AG09309 (cell line): Measurements from ENCODE around the gene RABEPK.
"Not testable (repeated sequence)": the region's sequence is repeated elsewhere in the genome, so short reads cannot be mapped to it uniquely, and the experiment has no call there.

Experiments used
- DNase-seq: peaks from one replicate; pipeline ENCODE4 v3.0.0-alpha.2; 2010; ENCODE audit warnings: low read depth
- H3K4me3 ChIP-seq: 2 replicates; pipeline ENCODE4 v1.5.1; 2011; ENCODE audit warnings: mild to moderate bottlenecking, low read depth, low read length, moderate library complexity; ENCODE audit not compliant: control insufficient read depth
- TF ChIP-seq, protein P1 (sequence below): IDR thresholded peaks from 2 replicates; pipeline ENCODE4 v1.5.1; 2011; ENCODE audit warnings: mild to moderate bottlenecking, low read depth, low read length, inconsistent platforms; ENCODE audit not compliant: insufficient read depth, control insufficient read depth; ENCODE audit errors: missing control alignments

RABEPK gene, protein sequence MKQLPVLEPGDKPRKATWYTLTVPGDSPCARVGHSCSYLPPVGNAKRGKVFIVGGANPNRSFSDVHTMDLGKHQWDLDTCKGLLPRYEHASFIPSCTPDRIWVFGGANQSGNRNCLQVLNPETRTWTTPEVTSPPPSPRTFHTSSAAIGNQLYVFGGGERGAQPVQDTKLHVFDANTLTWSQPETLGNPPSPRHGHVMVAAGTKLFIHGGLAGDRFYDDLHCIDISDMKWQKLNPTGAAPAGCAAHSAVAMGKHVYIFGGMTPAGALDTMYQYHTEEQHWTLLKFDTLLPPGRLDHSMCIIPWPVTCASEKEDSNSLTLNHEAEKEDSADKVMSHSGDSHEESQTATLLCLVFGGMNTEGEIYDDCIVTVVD

DNA sequence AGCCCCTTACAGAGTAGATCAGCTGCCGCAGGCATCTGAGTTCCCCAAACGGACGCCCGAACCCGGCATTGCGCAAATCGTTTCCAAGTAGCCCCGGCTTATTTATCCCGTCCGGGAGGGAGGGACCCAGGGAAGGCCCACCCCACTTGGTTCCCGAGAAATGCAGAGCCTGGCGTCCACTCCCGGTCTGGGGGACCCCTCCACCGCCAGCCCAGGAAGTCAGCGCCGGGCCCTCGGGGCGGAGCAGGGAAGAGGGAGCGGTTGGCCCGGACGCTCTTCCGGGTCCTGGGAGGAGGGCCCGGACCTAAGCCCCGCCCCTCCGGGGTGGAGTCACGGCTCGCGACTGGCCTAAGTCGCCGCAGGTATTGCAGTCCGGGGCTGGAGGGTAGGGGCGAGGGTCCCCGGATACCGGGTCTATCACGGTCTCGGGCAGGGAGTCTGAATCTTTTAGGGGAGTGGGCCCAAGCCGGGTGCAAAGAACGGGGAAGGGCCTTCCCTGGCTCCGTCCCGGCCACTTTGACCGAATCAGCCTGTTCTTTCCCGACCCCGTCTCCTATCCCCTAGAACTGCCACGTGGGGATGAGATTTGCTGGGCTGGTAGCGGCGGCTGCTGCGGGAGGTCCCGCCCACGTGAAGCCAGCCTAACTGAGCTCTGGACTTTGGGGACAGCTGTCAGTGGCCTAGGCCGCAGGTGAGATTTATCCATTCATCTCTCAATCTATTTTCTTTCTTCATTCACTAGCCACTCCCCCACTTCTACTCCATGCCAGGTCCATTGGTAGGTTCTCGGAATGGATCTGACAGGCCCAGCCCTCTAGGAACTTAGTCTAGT, at the start of gene RABEPK:
Gene RABEPK (plus strand): TSS at position 327 of the 832 bp plus-strand sequence. CDS start 2,472 bp downstream, outside the sequence.
- peak; percentile 77 for DNase-seq
- TF ChIP-seq, protein P1, sequence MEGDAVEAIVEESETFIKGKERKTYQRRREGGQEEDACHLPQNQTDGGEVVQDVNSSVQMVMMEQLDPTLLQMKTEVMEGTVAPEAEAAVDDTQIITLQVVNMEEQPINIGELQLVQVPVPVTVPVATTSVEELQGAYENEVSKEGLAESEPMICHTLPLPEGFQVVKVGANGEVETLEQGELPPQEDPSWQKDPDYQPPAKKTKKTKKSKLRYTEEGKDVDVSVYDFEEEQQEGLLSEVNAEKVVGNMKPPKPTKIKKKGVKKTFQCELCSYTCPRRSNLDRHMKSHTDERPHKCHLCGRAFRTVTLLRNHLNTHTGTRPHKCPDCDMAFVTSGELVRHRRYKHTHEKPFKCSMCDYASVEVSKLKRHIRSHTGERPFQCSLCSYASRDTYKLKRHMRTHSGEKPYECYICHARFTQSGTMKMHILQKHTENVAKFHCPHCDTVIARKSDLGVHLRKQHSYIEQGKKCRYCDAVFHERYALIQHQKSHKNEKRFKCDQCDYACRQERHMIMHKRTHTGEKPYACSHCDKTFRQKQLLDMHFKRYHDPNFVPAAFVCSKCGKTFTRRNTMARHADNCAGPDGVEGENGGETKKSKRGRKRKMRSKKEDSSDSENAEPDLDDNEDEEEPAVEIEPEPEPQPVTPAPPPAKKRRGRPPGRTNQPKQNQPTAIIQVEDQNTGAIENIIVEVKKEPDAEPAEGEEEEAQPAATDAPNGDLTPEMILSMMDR = no peak
- peak within 1 kb of the TSS; percentile 84 for H3K4me3 ChIP-seq

DNA sequence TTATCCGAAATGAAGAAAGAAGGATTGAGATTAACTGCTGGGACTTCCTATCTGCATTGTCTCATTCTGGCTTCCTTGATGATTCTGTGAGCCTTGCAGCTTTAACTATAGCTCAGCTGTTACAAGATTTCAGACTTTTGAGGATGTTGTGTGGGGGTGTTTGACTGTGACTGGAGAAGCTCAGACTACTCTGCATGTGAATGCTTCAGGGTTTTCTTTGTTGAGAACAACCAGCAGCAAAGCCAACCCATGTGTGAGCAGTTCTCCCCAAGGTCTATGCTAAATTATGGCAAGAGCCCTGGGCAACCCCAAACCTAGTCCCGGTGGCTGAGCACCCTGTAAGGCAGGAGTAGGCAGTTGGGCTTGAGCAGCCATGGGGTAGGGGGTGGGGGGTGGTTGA, 48.6 kb upstream of the RABEPK start:
- DNase-seq = no peak
- TF ChIP-seq, protein P1 = no peak

DNA sequence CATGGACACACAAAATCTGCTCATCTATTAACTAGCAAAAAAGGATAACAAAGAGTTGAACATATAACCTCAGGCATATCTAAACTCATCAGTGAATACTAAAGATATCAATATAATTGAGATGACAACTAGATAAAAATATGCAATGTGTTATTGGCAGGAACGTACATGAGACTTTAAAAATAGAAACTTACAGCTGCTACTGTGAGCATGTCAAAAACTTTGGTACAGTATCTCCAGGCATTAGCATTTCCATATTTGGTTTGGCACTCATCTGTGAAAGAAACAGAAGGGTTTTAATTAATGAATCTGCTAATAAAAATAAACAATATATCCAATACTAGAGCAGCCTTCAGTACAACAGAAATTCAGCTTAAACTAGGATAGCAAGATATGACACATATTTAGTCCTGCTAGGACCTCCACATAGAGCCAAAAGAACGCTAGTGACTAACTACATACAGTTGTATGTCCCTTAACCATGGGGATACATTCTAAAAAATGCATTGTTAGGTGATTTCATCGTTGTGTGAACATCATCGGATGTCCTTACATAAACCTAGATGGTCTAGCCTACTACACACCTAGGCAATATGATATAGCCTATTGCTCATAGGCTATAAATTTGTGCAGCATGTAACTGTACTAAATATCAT, 46.5 kb upstream of the RABEPK start:
- TF ChIP-seq, protein P1 = no peak
- H3K4me3 ChIP-seq = no peak overlapping the region
- no peak for DNase-seq

More for the DNA sequence above, 48.6 kb upstream of the RABEPK start:
- H3K4me3 ChIP-seq = no peak overlapping the region

DNA sequence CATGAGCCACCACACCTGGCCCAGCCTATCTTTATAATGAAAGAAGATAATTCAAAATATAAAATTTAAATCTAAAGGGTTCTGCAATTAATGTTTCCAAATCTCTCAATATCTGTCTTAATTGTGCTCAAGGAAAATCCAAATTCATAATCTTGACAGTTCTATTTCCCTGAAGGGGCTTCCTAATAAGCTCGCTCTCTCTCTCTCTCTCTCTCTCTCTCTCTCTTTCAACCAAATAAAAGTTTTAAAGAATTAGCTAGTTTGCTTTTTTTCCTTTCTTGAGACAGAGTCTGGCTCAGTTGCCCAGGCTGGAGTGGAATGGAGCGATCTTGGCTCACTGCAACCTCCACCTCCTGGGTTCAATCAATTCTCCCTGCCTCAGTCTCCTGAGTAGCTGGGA, 43.8 kb upstream of the RABEPK start:
- H3K4me3 ChIP-seq = no peak overlapping the region
- TF ChIP-seq, protein P1 = no peak

DNA sequence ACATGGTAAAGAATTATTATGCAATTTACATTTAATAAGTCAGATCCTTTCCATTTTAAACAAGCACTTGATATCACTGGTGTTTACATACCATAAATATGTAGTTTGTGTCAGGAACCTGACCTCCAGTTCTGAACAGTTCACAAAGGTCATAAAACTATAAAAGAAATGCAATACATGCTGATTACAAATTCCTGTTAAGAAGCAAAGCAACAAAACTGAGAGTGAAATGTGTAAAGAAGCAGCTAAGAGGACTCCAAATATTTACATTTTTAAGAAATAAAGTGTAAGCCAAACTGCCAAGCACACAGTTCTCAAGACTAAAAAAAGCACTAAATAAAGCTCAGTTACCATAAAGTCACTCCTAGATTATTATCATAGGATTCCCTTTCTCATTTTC, 39.6 kb upstream of the RABEPK start:
- TF ChIP-seq, protein P1 = no peak
- no peak overlapping the region for H3K4me3 ChIP-seq
- no peak for DNase-seq

More for the DNA sequence above, 43.8 kb upstream of the RABEPK start:
- DNase-seq = no peak

DNA sequence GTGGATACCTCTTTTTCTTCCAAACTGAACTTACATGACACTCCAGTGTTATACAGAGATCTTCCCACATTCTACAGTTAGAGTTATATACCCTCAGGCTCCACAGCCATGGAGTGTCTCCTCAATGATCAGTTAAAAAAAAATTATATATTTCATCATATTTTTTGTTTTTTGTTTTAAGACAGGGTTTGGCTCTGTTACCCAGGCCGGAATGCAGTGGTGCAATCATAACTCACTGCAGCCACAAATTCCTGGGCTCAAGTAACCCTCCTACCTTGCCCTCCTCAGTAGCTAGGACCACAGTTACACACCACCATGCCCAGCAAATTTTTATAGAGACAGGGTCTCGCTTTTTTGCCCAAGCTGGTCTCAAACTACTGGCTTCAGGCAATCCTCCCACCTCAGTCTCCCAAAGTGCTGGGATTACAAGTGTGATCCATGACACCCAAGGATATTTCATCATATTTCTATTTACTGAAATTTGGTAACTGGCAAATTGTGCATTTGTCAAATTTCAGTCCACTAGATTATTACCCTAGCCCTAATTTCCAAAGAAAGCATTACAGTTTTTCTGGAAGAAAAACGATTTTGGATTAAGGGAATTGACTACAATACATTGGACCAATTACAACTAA, 38.9 kb upstream of the RABEPK start:
- TF ChIP-seq, protein P1 = no peak
- no peak for DNase-seq

DNA sequence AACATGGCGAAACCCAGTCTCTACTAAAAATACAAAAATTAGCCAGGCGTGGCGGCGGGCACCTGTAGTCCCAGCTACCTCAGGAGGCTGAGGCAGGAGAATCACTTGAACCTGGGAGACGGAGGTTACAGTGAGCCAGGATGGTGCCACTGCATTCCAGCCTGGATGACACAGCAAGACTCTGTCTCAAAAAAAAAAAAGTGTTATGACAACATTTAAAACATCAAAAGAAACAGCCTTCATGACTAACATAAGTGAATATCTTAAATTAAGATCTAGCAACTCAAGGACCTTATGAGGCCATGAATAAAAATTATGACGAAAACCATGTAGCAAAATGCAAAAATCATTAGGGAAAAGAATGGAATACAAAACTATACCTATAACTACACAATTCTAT, 37.5 kb upstream of the RABEPK start:
- not testable (repeated sequence) for H3K4me3 ChIP-seq, DNase-seq

More for the DNA sequence above, 38.9 kb upstream of the RABEPK start:
- no peak overlapping the region for H3K4me3 ChIP-seq
